NCI-H510A (cell line): ENCODE results near the gene LMNA.
"Not testable (repeated sequence)": the region's sequence is repeated elsewhere in the genome, so short reads cannot be mapped to it uniquely, and the experiment has no call there.

Source experiments
- DNase-seq: peaks from one replicate; lab custom pipeline; 2025; lab: John Stamatoyannopoulos, UW

The LMNA gene

GRCh38 chr1:156104861-156105832, 9.4 kb upstream of the LMNA start:
- no peak for DNase-seq

DNA sequence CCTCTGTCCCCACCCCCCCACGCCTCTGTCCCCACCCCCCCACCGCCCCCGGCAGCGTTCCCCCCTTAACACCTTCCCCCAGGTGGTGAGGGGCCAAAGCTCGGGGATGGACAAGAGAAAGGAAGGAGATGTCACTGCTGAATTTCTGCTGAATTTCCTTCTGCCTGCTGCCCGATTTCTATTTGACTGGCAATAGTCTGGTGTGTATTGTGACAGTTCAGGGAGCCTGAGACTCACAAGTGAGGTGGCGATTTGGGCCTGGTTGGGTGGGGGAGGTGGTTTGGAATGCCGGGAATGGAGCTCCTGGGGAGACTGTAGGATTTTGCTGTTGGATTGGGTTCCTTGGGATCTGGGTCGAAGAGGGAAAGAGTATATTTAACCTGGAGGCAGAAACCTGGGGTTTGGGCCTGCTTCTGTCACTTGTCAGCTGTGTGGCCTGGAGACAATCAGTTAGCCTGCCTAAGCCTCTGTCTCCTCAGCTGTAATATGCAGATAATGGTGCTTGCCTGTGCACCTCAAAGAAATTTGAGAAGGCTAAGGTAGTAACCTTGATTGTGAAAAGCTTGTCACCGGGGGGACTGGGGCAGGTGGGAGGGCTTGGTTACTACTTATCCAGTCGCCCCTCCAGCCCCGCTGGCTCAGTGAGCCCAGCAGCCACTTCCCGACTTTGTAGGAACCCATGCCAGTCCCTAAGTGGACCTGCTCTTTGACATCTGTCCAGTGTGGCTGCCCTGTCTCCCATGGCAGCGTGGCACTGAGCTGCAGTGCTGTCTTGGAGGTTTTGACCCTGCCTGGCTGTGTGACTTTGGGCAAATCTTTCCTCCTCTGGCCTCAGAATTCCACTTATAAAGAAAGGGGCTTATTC, 7.7 kb upstream of the LMNA start:
- DNase-seq = no peak

GRCh38 chr1:156108057-156108456, 6.5 kb upstream of the LMNA start:
- DNase-seq = no peak

GRCh38 chr1:156108664-156109241, 5.8 kb upstream of the LMNA start:
- no peak for DNase-seq

DNA sequence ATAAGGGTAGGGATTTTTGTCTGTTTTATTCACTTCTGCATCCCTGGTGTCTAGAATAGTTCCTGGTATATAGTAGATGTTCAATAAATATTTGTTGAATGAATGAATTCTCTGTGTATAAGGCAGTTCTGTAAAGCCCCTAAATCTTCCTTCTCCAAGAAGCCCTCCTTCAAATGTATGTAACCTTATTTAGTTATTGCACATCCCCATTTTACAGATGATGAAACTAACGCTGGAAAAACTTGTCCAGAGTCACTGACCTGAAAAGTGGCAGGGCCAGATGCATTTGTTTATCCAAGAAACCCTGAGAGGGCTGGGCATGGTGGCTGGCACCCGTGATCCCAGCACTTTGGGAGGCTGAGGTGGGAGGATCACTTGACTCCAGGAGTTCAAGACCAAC, 4.3 kb upstream of the LMNA start:
- no peak for DNase-seq

GRCh38 chr1:156111355-156111962, 3.1 kb upstream of the LMNA start:
- no peak for DNase-seq

DNA sequence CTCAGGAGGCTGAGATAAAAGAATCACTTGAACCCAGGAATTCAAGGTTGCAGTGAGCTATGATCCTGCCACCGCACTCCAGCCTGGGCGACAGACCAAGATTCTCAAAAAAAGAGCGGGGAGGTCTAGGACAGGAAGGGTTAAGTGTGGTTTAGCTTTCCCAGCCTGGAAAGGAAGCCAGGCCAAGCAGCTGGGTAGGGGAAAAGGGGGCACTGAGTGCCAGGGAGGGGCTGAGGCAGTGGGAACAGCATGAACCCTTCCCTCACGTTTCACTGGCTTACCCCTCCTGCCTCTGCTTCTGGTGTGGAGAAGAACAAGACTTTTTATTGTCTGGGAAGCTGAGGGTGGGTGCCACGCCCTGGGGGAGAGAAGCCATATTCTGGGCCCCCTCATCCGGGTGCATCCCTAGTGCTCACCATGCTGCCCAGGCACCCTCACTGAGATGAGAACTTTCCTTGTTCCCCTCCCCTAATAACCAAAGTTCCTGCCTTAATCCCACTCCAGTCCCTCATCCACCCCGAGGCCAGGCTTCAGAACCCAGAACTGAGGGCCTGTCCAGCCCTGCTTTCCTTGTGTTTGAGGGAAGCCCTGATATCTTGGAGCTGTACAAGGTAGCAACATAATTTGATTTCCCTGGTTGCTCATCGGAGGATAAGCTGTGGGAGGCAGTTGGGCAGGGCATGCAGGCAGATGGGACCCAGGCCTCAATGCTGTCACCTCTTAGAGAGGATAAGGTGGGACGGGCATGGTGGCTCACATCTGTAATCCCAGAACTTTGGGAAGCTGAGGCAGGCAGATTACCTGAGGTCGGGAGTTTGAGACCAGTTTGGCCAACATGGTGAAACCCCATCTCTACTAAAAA, 2.0 kb upstream of the LMNA start:
- DNase-seq = no peak

- no peak for DNase-seq
These were observed 1.1 kb upstream of the LMNA start for GRCh38 chr1:156113282-156113950.

- DNase-seq = no peak
These were observed 505 bp downstream of the LMNA start for GRCh38 chr1:156114919-156115513.

GRCh38 chr1:156115514-156116374, 1.2 kb downstream of the LMNA start:
- no peak for DNase-seq

GRCh38 chr1:156116731-156117130, 2.2 kb downstream of the LMNA start:
- not testable (repeated sequence) for DNase-seq

GRCh38 chr1:156117414-156118176, 3.1 kb downstream of the LMNA start:
- DNase-seq = no peak

- DNase-seq = no peak
These were observed 3.8 kb downstream of the LMNA start for GRCh38 chr1:156118177-156118868.

DNA sequence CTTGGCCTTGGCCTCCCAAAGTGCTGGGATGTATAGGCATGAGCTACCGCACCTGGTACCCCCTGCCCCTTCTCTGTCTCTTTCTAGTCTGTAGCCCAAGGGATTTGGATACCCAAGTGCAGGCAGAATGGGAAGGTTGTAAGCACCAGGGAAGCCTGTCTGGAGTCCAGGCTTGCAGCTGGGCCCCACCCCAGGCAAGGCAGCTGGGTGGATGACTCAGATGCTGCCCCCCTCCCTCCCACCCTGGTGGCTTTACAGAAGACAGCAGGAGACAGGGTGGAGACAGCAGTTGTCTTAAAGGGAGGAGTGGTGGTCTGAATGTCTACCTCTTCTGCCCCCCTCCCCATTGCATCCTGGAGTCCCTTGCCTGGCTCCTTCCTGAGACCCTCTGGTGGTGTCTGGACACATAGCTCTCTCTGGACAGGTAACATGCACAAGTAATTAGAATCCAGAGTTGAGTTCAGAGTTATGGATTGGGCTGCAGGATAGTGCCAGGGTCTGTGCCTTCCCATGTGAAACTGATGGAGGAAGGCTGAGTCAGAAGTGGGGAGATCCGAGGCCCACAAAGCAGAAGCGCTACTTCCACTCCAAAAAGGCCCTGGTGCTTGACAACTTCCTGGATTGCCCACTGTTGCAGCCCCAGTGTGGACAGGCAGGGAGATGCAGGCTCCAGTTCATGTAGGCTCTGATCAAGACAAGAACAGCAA, 5.1 kb downstream of the LMNA start:
- no peak for DNase-seq

GRCh38 chr1:156120318-156120717, 5.8 kb downstream of the LMNA start:
- DNase-seq = no peak

DNA sequence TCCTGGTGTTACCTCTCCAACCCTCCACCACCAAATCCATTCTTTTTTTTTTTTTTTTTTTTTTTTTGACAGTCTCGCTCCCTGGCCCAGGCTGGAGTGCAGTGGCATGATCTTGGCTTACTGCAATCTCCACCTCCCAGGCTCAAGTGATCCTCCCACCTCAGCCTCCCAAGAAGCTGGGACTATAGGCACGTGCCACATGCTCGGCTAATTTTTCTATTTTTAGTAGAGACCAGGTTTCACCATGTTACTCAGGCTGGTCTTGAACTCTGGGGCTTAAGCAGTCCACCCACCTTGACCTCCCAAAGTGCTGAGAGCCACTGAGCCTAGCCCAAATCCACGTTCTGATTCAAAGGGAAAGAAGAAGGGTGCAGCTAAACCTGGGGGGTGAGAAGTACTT, 6.5 kb downstream of the LMNA start:
- DNase-seq = not testable (repeated sequence)

DNA sequence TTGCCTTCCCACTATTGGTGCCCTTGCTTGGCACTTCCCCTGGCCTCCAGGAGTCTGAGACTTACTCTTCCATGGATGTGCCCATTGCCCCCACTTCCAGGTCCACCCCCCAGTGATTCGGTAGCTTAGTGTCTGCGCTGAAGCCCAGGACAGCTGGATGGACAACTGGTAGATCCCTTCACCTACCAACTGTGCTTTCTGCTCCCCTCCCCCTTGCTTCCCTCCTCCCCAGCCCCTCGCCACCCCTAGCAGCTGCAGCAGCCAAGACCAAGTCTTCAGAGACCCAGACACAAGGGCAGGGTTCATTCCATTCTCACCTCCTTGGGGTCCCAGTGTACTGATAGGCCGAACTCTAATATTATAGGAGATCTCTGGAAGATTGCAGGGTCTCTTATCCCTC, 6.9 kb downstream of the LMNA start:
- no peak for DNase-seq
